Smooth muscle cell (in vitro differentiated cells): ENCODE measurements around the gene PCSK2. TPM values are rescaled to one million over a fixed set of nuclear protein-coding genes. Genes with fewer than 3 reads are reported as not detected.

Experiments
- DNase-seq: peaks from one replicate; lab custom pipeline; 2025; ENCODE audit not compliant: unreplicated experiment; lab: John Stamatoyannopoulos, UW
- H2AFZ ChIP-seq: fragments of 200-600 bp; sonication (generic); 2 replicates; pipeline ENCODE4 v1.6.0; 2016; ENCODE audit warnings: antibody characterized with exemption, low read depth, mild to moderate bottlenecking
- H3F3A ChIP-seq: fragments of 200-600 bp; sonication (generic); 2 replicates; pipeline ENCODE4 v1.6.0; 2017; ENCODE audit warnings: antibody characterized with exemption, low read depth
- H3K27ac ChIP-seq: fragments of 200-600 bp; sonication (generic); 2 replicates; pipeline ENCODE4 v1.5.1; 2016; ENCODE audit warnings: low read depth, mild to moderate bottlenecking
- H3K27me3 ChIP-seq: fragments of 200-600 bp; sonication (generic); 2 replicates; pipeline ENCODE4 v1.6.1; 2016; ENCODE audit warnings: low read depth, mild to moderate bottlenecking
- H3K36me3 ChIP-seq: fragments of 200-600 bp; sonication (generic); 2 replicates; pipeline ENCODE4 v1.5.1; 2016; ENCODE audit warnings: low read depth
- H3K4me1 ChIP-seq: fragments of 200-600 bp; sonication (generic); 2 replicates; pipeline ENCODE4 v1.5.1; 2016; ENCODE audit warnings: low read depth
- H3K4me2 ChIP-seq: fragments of 200-600 bp; sonication (generic); 2 replicates; pipeline ENCODE4 v1.6.0; 2016; ENCODE audit warnings: mild to moderate bottlenecking
- H3K4me3 ChIP-seq: fragments of 200-600 bp; sonication (generic); 2 replicates; pipeline ENCODE4 v1.5.1; 2016; ENCODE audit warnings: mild to moderate bottlenecking
- H3K79me2 ChIP-seq: fragments of 200-600 bp; sonication (generic); 2 replicates; pipeline ENCODE4 v1.6.0; 2016; ENCODE audit warnings: low read depth, mild to moderate bottlenecking
- H3K9ac ChIP-seq: fragments of 200-600 bp; sonication (generic); 2 replicates; pipeline ENCODE4 v1.6.0; 2016; ENCODE audit warnings: low read depth
- H3K9me3 ChIP-seq: fragments of 200-600 bp; sonication (generic); replicated peaks from 2 replicates; pipeline ENCODE4 v1.5.1; 2016; ENCODE audit warnings: low read depth
- H4K20me1 ChIP-seq: fragments of 200-600 bp; sonication (generic); 2 replicates; pipeline ENCODE4 v1.6.0; 2016; ENCODE audit warnings: low read depth
- WGBS: methylation state at CpG from one replicate; pipeline ENCODE4 v1.1.7; 2016; ENCODE audit warnings: low lambda C conversion rate; 5-methylcytosine and 5-hydroxymethylcytosine counted together
- polyA plus RNA-seq: library from polyadenylated mRNA; unstranded; fragments of >200 nt; fragmentation: Nextera tagmentation; extraction: Ambion mirVana; gene quantifications from 2 replicates; pipeline ENCODE4 v1.2.1, GENCODE V29; 2016
- total RNA-seq: library from RNA; depleted of rRNA; stranded (reverse); fragments of >200 nt; gene quantifications from 2 replicates; pipeline ENCODE4 v1.2.3, GENCODE V29; 2014
- TF ChIP-seq, protein P1 (sequence below): fragments of 200-600 bp; sonication (generic); IDR thresholded peaks from 2 replicates; pipeline ENCODE4 v1.5.1; 2017; ENCODE audit warnings: borderline replicate concordance, mild to moderate bottlenecking, antibody characterized with exemption; ENCODE audit not compliant: insufficient read depth, poor library complexity, severe bottlenecking

Gene PCSK2
- total and polyA plus RNA-seq, 2 experiments from 2014 or later = not detected

DNA sequence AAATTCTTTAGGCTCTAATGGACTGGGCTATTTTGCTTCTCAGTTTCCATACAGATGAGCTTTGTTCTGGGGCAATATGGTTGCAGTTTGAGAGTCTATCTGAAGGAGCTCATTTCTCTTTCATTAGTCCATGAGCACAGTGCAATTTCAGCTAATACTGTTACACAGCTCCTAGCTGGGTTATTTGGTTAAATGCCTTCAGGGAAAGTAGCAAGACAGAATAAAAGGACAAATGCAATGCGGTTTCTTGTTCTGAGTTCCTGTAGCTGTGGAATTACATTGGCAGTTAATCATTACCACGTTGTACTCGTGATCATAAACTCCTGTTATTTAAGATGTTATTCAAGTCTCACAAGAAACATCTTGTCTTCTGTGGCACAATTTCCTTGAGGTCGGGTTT lies 176.6 kb downstream of the PCSK2 start:
- DNase-seq = no peak
- 97% methylated on average over 4 of the region's 4 CpGs for WGBS
- Histone ChIP-seq H3K4me2 (no peak overlapping the region), H3K27ac (no peak overlapping the region), H2AFZ (no peak overlapping the region), H3K4me3 (no peak overlapping the region), H3K9ac (no peak overlapping the region), H3K79me2 (no peaks in the 10 kb centered on the region), H3K4me1 (no peaks in the 10 kb centered on the region), H3K27me3 (no peaks in the 10 kb centered on the region), H3K36me3 (no peaks in the 10 kb centered on the region), H4K20me1 (no peaks in the 10 kb centered on the region), H3F3A (no peaks in the 10 kb centered on the region), H3K9me3 (no peaks in the 10 kb centered on the region)
- TF ChIP-seq, protein P1, sequence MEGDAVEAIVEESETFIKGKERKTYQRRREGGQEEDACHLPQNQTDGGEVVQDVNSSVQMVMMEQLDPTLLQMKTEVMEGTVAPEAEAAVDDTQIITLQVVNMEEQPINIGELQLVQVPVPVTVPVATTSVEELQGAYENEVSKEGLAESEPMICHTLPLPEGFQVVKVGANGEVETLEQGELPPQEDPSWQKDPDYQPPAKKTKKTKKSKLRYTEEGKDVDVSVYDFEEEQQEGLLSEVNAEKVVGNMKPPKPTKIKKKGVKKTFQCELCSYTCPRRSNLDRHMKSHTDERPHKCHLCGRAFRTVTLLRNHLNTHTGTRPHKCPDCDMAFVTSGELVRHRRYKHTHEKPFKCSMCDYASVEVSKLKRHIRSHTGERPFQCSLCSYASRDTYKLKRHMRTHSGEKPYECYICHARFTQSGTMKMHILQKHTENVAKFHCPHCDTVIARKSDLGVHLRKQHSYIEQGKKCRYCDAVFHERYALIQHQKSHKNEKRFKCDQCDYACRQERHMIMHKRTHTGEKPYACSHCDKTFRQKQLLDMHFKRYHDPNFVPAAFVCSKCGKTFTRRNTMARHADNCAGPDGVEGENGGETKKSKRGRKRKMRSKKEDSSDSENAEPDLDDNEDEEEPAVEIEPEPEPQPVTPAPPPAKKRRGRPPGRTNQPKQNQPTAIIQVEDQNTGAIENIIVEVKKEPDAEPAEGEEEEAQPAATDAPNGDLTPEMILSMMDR = no peak

DNA sequence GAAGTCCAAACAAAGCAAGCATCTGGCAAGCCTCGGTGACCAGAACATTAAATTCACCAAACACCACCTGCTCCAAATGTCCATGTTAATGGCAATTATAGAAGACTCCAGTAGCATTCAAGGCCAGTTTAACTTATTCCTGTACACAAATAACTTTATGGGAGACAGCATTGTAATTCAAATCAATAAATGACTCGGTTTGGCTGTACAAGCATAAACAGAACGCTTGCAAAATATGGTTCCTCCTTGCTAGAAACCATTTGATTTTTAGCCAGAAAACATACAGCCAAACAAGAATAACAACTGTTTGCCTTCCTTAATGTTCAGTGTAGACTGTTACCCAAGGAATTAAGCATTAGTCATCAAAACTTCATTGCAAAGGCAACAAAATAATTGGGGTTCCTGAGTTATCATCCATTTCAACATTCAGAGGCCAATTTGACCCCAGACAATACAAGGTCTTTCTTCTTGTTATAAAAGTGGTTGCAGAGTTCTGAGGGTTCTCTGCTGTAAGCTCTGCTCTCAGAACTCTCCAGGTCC lies 179.3 kb downstream of the PCSK2 start:
- H3K27ac ChIP-seq = no peak overlapping the region
- no peak overlapping the region for H2AFZ ChIP-seq
- no peak overlapping the region for H3K4me3 ChIP-seq
- H3K36me3 ChIP-seq = no peaks in the 10 kb centered on the region
- H3K4me2 ChIP-seq = no peak overlapping the region
- no peaks in the 10 kb centered on the region for H3K79me2 ChIP-seq
- H3K4me1 ChIP-seq = no peaks in the 10 kb centered on the region
- H3K27me3 ChIP-seq = no peaks in the 10 kb centered on the region
- H3F3A ChIP-seq = no peaks in the 10 kb centered on the region
- no peak for DNase-seq
- H3K9ac ChIP-seq = no peak overlapping the region
- H4K20me1 ChIP-seq = no peaks in the 10 kb centered on the region
- WGBS = 96% methylated on average over 3 of the region's 3 CpGs
- H3K9me3 ChIP-seq = no peaks in the 10 kb centered on the region
- TF ChIP-seq, protein P1 = no peak

DNA sequence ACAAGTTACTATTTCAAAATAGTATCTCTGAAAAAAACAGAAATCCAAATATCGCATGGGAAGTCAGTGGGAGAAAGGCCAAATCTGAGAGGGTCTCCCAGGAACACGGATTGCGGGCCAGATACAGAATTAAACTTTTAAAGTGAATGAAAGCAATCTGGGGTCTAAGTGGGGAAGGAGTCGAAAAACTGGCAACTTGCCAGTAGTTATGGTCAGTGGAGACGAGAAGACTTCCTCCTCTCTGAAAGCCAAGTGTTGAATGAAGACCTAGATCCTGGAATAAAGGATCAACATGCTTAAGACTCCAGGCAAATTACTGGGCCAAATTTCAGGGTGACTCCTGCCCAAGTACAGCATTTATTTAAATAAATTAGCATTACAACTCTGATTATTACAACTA lies 180.7 kb downstream of the PCSK2 start:
- Histone ChIP-seq H3K9ac (no peak overlapping the region), H3F3A (no peaks in the 10 kb centered on the region), H3K9me3 (no peaks in the 10 kb centered on the region), H3K27ac (no peak overlapping the region), H3K36me3 (no peaks in the 10 kb centered on the region), H3K27me3 (no peaks in the 10 kb centered on the region), H3K4me3 (no peak overlapping the region), H4K20me1 (no peaks in the 10 kb centered on the region), H3K4me2 (no peak overlapping the region), H3K79me2 (no peaks in the 10 kb centered on the region), H3K4me1 (no peaks in the 10 kb centered on the region), H2AFZ (no peak overlapping the region)
- TF ChIP-seq, protein P1 = no peak
- no peak for DNase-seq
- 90% methylated on average over 5 of the region's 5 CpGs for WGBS

DNA sequence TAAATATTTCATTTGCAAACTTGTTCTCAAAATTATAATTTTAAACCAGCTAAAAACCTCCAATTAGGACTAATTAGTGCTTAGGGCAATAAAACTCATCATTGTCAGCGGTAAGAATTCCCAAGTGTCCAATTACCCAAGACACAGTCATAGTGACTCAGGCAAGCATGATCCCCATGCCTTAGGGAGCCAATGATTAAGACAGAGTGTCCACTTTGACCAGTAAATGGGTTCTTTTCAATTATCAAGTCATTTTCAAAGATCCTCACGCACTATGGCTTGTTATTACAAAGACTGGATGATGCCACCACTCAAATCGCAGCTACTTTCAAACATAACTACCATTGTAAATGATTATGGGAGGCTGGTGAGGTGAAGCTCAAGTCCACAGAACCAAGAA lies 190.4 kb downstream of the PCSK2 start:
- H3K4me2 ChIP-seq = no peak overlapping the region
- DNase-seq = no peak
- H3K79me2 ChIP-seq = no peaks in the 10 kb centered on the region
- no peaks in the 10 kb centered on the region for H3K4me1 ChIP-seq
- 93% methylated on average over 3 of the region's 3 CpGs for WGBS
- peaks cover 3% of the 10 kb centered on the region for H3K27me3 ChIP-seq
- H3K27ac ChIP-seq = no peak overlapping the region
- H3K9ac ChIP-seq = no peak overlapping the region
- no peaks in the 10 kb centered on the region for H3K9me3 ChIP-seq
- TF ChIP-seq, protein P1 = no peak
- no peaks in the 10 kb centered on the region for H3F3A ChIP-seq
- no peaks in the 10 kb centered on the region for H3K36me3 ChIP-seq
- H3K4me3 ChIP-seq = no peak overlapping the region
- no peaks in the 10 kb centered on the region for H4K20me1 ChIP-seq
- H2AFZ ChIP-seq = no peak overlapping the region
